HepG2 (cell line): ENCODE results near the gene PLEKHA5. TPM values are rescaled to one million over a fixed set of nuclear protein-coding genes. Genes with fewer than 3 reads are reported as not detected.
A peak's percentile ranks its signal among the peaks of the same experiment; 100 is the strongest.

Source experiments
- ATAC-seq: fragments of 200-7000 bp; cut with Tn5 transposase; 3 replicates; pipeline ENCODE4 v1.9.1; 2020; ENCODE audit warnings: mild to moderate bottlenecking, moderate library complexity
- BruUV-seq: library from RNA; stranded (reverse); fragments of 400-500 nt; replicated peaks from 2 replicates; lab custom pipeline; 2021; lab: Mats Ljungman, UMichigan
- CTCF ChIA-PET: fragments of 300-600 bp; formaldehyde crosslinking; extraction: SDS; loops from one replicate; lab custom pipeline; 2021; ENCODE audit warnings: low total read pairs, inconsistent platforms, low intra/inter-chr PET ratio; lab: Yijun Ruan, JAX
- POLR2A ChIA-PET: fragments of 350-600 bp; sonication (Branson Sonifier 250); formaldehyde crosslinking; loops from one replicate; lab custom pipeline; 2020; ENCODE audit warnings: antibody characterized with exemption, inconsistent platforms; lab: Yijun Ruan, JAX
- DNase-seq: peaks from one replicate; pipeline ENCODE4 v3.0.0-alpha.2; 2015; ENCODE audit warnings: low spot score
- FAIRE-seq: peaks from 3 replicates; lab custom pipeline; 2011; peaks lifted over from hg19 to GRCh38; lab: Jason Lieb, UNC
- H2AFZ ChIP-seq: one replicate; pipeline ENCODE4 v1.6.1; 2011; ENCODE audit warnings: low read length, inconsistent platforms
- H3K27ac ChIP-seq: fragments of 300-600 bp; 3 replicates; pipeline ENCODE4 v1.8.0; 2011; ENCODE audit warnings: mixed run types, mild to moderate bottlenecking, mixed read lengths, low read length, inconsistent platforms; ENCODE audit not compliant: insufficient read depth; ENCODE audit errors: extremely low read length
- H3K27me3 ChIP-seq, 2 experiments: fragments of 200-600 bp in 1 of 2; 2 replicates in 1 of 2; 3 replicates in 1 of 2; pipeline versions ENCODE4 v1.6.0 to v1.8.0; 2011; ENCODE audit warnings: low read length in 2 of 2, mild to moderate bottlenecking in 2 of 2, moderate library complexity in 2 of 2, inconsistent platforms in 1 of 2; ENCODE audit not compliant: insufficient read depth in 2 of 2, control insufficient read depth in 1 of 2
- H3K36me3 ChIP-seq, 2 experiments: fragments of 200-600 bp in 1 of 2; replicated peaks in 1 of 2; 2 replicates in 1 of 2; 3 replicates in 1 of 2; pipeline versions ENCODE4 v1.5.1 to v1.8.0; 2011; ENCODE audit warnings: low read length in 2 of 2, inconsistent platforms in 1 of 2; ENCODE audit not compliant: insufficient read depth in 2 of 2, control insufficient read depth in 1 of 2
- H3K4me1 ChIP-seq: 2 replicates; pipeline ENCODE4 v1.5.1; 2012; ENCODE audit warnings: low read length, inconsistent platforms; ENCODE audit not compliant: insufficient read depth
- H3K4me2 ChIP-seq: 2 replicates; pipeline ENCODE4 v1.6.0; 2011; ENCODE audit warnings: low read depth, low read length, inconsistent platforms
- H3K4me3 ChIP-seq, 3 experiments: fragments of 200-600 bp in 1 of 3; sonication (generic), shearing (Covaris generic) in 1 of 3; replicated peaks in 1 of 3; 2 replicates each; pipeline ENCODE4 v1.5.1; 2011 to 2016; ENCODE audit warnings: low read length in 3 of 3, inconsistent platforms in 2 of 3, low read depth in 2 of 3, mild to moderate bottlenecking in 2 of 3, control low read depth in 1 of 3, mixed read lengths in 1 of 3; ENCODE audit not compliant: insufficient read depth in 1 of 3
- H3K79me2 ChIP-seq: one replicate; pipeline ENCODE4 v1.6.1; 2011; ENCODE audit warnings: low read length, inconsistent platforms; ENCODE audit not compliant: insufficient read depth
- H3K9ac ChIP-seq: 2 replicates; pipeline ENCODE4 v1.6.0; 2011; ENCODE audit warnings: mild to moderate bottlenecking, low read depth, low read length, inconsistent platforms; ENCODE audit not compliant: insufficient read depth
- H3K9me3 ChIP-seq: 2 replicates; pipeline ENCODE4 v1.5.1; 2012; ENCODE audit warnings: mild to moderate bottlenecking, low read length
- H4K20me1 ChIP-seq: 2 replicates; pipeline ENCODE4 v1.6.0; 2011; ENCODE audit warnings: inconsistent platforms, mild to moderate bottlenecking, low read length, moderate library complexity; ENCODE audit not compliant: insufficient read depth
- HES4 ChIP-seq: sonication (generic); formaldehyde crosslinking; IDR thresholded peaks from 2 replicates; pipeline ENCODE4 v1.9.0; 2021; ENCODE audit warnings: mild to moderate bottlenecking, missing genetic modification reagents, borderline replicate concordance
- HNF4G ChIP-seq, 2 experiments: sonication (generic) in 1 of 2; formaldehyde crosslinking in 1 of 2; IDR thresholded peaks; 2 replicates each; pipeline versions ENCODE4 v1.4.0 to v1.6.1; 2011 to 2020; ENCODE audit warnings: borderline replicate concordance in 2 of 2, low read depth in 2 of 2, mild to moderate bottlenecking in 2 of 2, low read length in 1 of 2, missing genetic modification reagents in 1 of 2, moderate library complexity in 1 of 2
- PHF21A ChIP-seq: sonication (generic); formaldehyde crosslinking; IDR thresholded peaks from 2 replicates; pipeline ENCODE4 v1.5.0; 2020; ENCODE audit warnings: mild to moderate bottlenecking, missing genetic modification reagents
- SP4 ChIP-seq: sonication (generic); formaldehyde crosslinking; IDR thresholded peaks from 2 replicates; pipeline ENCODE4 v1.8.1; 2023; ENCODE audit warnings: mild to moderate bottlenecking, missing genetic modification reagents
- TAF1 ChIP-seq: sonication (generic); formaldehyde crosslinking; IDR thresholded peaks from 2 replicates; pipeline ENCODE4 v1.4.0; 2020; ENCODE audit warnings: missing genetic modification reagents
- TCF7 ChIP-seq: sonication (generic); IDR thresholded peaks from 2 replicates; pipeline ENCODE4 v1.6.1; 2016; ENCODE audit warnings: antibody characterized with exemption, low read depth
- XBP1 ChIP-seq: sonication (generic); formaldehyde crosslinking; IDR thresholded peaks from 2 replicates; pipeline ENCODE4 v1.5.0; 2020; ENCODE audit warnings: missing genetic modification reagents
- ZBTB8A ChIP-seq: sonication (generic); formaldehyde crosslinking; IDR thresholded peaks from 2 replicates; pipeline ENCODE4 v1.4.0; 2020; ENCODE audit warnings: mild to moderate bottlenecking, low read depth, missing genetic modification reagents, borderline replicate concordance
- ZFP62 ChIP-seq: sonication (generic); formaldehyde crosslinking; IDR thresholded peaks from 2 replicates; pipeline ENCODE4 v1.4.0; 2020; ENCODE audit warnings: missing genetic modification reagents
- ZNF530 ChIP-seq: sonication (generic); formaldehyde crosslinking; IDR thresholded peaks from 2 replicates; pipeline ENCODE4 v1.5.0; 2020; ENCODE audit warnings: low read depth, mild to moderate bottlenecking, missing genetic modification reagents
- ZNF713 ChIP-seq: sonication (generic); formaldehyde crosslinking; IDR thresholded peaks from 2 replicates; pipeline ENCODE4 v1.4.0; 2020; ENCODE audit warnings: mild to moderate bottlenecking, missing genetic modification reagents
- ZNF816 ChIP-seq: sonication (generic); formaldehyde crosslinking; IDR thresholded peaks from 2 replicates; pipeline ENCODE4 v1.8.0; 2022; ENCODE audit warnings: missing genetic modification reagents, mild to moderate bottlenecking, borderline replicate concordance
- WGBS: methylation state at CpG from one replicate; pipeline ENCODE4 v1.1.6; 2017; ENCODE audit warnings: low lambda C conversion rate; 5-methylcytosine and 5-hydroxymethylcytosine counted together
- in situ Hi-C: cut with HindIII; loops from 2 replicates; pipeline ENCODE4 v1.10.0; 2017; ENCODE audit warnings: low pct_unique_long_range_greater_than_20kb; ENCODE audit not compliant: extremely low pct_ligation_motif_present
- intact Hi-C: fragments of 100-400 bp; cut with micrococcal nuclease; formaldehyde crosslinking; loops from one replicate; pipeline ENCODE4 v1.10.0; 2022; ENCODE audit not compliant: unreplicated experiment
- polyA plus RNA-seq, 8 experiments: library from polyadenylated mRNA; depleted of rRNA in 3 of 8; stranded (reverse) in 7 of 8; unstranded in 1 of 8; fragments of >200 nt; fragmentation: Illumina TruSeq in 4 of 8; extraction: Trizol in 4 of 8; gene quantifications; 2 replicates each; pipeline versions ENCODE4 v1.2.1 to v1.2.3, GENCODE V29; 2011 to 2016; ENCODE audit warnings: low read depth in 4 of 8, missing spikeins in 1 of 8, mixed read lengths in 1 of 8; ENCODE audit not compliant: insufficient read depth in 1 of 8
- total RNA-seq, 5 experiments: library from RNA; depleted of rRNA; stranded (reverse); fragments of >200 nt; fragmentation: Illumina TruSeq; extraction: Trizol; gene quantifications; 2 replicates each; pipeline ENCODE4 v1.2.3, GENCODE V29; 2016; ENCODE audit warnings: low read depth in 1 of 5
- TF ChIP-seq, protein P1 (sequence below): sonication (generic); formaldehyde crosslinking; IDR thresholded peaks from 2 replicates; pipeline ENCODE4 v1.5.0; 2020; ENCODE audit warnings: mild to moderate bottlenecking, missing genetic modification reagents, moderate library complexity
- TF ChIP-seq, protein P2 (sequence below): sonication (generic); formaldehyde crosslinking; IDR thresholded peaks from 2 replicates; pipeline ENCODE4 v1.8.0; 2022; ENCODE audit warnings: low read depth, missing genetic modification reagents

Gene PLEKHA5
- total and polyA plus RNA-seq, 2 of the 13 experiments (the other 11 are each of a cell fraction or from before 2014, with no cell fraction given): 4.2 to 15.4 TPM

DNA sequence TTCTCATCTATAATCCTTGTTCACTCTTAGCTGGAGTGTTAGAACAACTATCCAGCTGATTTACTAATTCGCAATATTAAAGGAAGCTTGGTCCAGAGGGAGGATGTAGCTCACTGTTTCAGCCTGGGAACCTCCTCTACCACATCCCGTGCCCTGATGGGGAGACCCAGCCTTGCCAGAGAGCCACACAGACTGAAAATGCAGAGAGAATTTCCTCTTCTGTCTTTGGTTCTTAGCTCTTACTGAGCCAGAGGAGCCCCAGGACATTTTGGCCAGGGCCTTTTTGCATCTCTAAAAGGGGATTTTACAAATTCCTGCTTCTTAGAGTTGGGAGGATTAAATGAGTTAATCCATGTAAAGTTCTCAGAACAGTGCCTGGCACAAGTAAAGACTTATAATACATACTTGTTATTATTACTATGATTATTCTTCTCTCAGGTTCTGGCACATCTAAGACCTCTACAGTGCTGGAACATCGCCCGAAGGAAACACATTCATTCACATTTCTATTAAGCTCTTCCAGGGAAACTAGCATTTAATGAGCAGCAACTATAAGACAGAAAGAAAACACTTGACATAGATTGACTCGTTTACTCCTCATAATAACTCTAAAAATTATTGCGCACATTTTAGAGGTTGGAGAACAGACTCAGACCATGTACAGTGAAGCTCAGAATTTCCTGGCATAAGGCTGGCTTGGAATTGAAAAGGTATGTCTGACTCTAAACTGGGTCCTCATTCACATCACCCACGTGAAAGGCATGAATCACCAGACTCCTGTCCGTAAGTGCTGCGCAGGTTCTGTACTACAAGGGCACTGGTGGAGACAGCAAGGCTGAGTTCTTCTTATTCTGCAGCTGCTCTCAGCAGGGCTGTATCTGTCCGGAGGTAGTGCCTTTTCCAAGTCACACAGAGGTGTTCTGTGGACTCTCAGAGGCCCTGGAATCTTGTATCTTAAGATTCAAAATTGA, 282.0 kb downstream of the PLEKHA5 start:
- WGBS: 52% methylated on average over 7 of the region's 10 CpGs
- H3K27ac ChIP-seq: no peak overlapping the region
- POLR2A ChIA-PET: interaction anchor here (1.0 kb wide), 1 partner anchor 28 kb away, joined by 3 read pairs; no protein-coding TSS in a partner anchor
- no peaks in the 10 kb centered on the region for H3K9me3 ChIP-seq
- no peaks in the 10 kb centered on the region for H3K36me3 ChIP-seq
- no peak for DNase-seq
- intact Hi-C loops: no loop called here
- H4K20me1 ChIP-seq: no peaks in the 10 kb centered on the region
- no peaks in the 10 kb centered on the region for H3K4me1 ChIP-seq
- H3K27me3 ChIP-seq: no peaks in the 10 kb centered on the region; a peak in 2 of 5 replicates
- BruUV-seq: no TSS peak
- H3K79me2 ChIP-seq: no peaks in the 10 kb centered on the region
- CTCF ChIA-PET: no interaction called here
- FAIRE-seq: no peak
- H3K9ac ChIP-seq: no peak overlapping the region
- no peak overlapping the region for H2AFZ ChIP-seq
- peak; percentile 36; the same call in 2 of the 3 replicates for ATAC-seq
- no peak for TF ChIP-seq HES4
- H3K4me2 ChIP-seq: no peak overlapping the region
- in situ Hi-C loops: no loop called here
- H3K4me3 ChIP-seq: no peak overlapping the region

DNA sequence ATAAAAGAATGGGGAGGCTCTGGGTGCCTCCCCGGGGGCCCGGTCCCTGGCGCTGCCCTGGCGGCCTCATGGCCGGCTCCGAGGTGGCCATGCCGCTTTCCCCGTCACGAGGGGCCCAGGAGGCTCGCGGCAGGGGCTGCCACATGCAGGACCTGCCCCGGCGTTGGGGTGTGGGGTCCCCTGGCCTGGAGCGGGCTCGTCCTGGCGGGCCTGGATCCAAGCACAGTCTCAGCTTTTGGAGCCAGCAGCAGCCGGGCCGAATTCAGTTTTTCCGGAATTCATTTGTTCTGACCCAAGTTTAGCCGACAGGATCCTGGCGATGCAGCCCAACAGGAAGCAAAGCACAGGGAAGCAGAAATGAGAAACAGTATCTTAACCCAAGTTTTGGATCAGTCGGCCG, 283.3 kb downstream of the PLEKHA5 start:
- POLR2A ChIA-PET: interaction anchor here (1.4 kb wide), 1 partner anchor 10 kb away, joined by 3 read pairs; no protein-coding TSS in a partner anchor
- Histone ChIP-seq H3K36me3 (no peaks in the 10 kb centered on the region), H3K27ac (no peak overlapping the region), H3K4me1 (no peaks in the 10 kb centered on the region), H3K79me2 (no peaks in the 10 kb centered on the region), H4K20me1 (no peaks in the 10 kb centered on the region), H3K9ac (no peak overlapping the region), H3K9me3 (no peaks in the 10 kb centered on the region), H2AFZ (no peak overlapping the region), H3K4me2 (no peak overlapping the region), H3K4me3 (no peak overlapping the region), H3K27me3 (no peaks in the 10 kb centered on the region; a peak in 2 of 5 replicates)
- ATAC-seq: no peak
- no peak for FAIRE-seq
- CTCF ChIA-PET: no interaction called here
- DNase-seq: no peak
- intact Hi-C loops (no loop called here), in situ Hi-C loops (no loop called here)
- no TSS peak for BruUV-seq
- WGBS: 63% methylated on average over 15 of the region's 23 CpGs
- TF ChIP-seq HNF4G (IDR thresholded peaks at IDR 0.05; ENCODE audit: borderline replicate concordance, low read depth, low read length) (no peak), HNF4G (CRISPR knock-in tag; IDR thresholded peaks at IDR 0.05; ENCODE audit: borderline replicate concordance, low read depth) (no peak), SP4 (CRISPR knock-in tag) (no peak), ZBTB8A (CRISPR knock-in tag) (no peak), ZNF530 (CRISPR knock-in tag) (no peak), ZNF816 (CRISPR knock-in tag) (no peak), ZFP62 (CRISPR knock-in tag) (no peak), PHF21A (CRISPR knock-in tag) (no peak), XBP1 (no peak), TAF1 (CRISPR knock-in tag) (no peak), ZNF713 (CRISPR knock-in tag) (no peak), TCF7 (no peak)
- TF ChIP-seq, protein P1, sequence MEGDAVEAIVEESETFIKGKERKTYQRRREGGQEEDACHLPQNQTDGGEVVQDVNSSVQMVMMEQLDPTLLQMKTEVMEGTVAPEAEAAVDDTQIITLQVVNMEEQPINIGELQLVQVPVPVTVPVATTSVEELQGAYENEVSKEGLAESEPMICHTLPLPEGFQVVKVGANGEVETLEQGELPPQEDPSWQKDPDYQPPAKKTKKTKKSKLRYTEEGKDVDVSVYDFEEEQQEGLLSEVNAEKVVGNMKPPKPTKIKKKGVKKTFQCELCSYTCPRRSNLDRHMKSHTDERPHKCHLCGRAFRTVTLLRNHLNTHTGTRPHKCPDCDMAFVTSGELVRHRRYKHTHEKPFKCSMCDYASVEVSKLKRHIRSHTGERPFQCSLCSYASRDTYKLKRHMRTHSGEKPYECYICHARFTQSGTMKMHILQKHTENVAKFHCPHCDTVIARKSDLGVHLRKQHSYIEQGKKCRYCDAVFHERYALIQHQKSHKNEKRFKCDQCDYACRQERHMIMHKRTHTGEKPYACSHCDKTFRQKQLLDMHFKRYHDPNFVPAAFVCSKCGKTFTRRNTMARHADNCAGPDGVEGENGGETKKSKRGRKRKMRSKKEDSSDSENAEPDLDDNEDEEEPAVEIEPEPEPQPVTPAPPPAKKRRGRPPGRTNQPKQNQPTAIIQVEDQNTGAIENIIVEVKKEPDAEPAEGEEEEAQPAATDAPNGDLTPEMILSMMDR: no peak
- TF ChIP-seq, protein P2, sequence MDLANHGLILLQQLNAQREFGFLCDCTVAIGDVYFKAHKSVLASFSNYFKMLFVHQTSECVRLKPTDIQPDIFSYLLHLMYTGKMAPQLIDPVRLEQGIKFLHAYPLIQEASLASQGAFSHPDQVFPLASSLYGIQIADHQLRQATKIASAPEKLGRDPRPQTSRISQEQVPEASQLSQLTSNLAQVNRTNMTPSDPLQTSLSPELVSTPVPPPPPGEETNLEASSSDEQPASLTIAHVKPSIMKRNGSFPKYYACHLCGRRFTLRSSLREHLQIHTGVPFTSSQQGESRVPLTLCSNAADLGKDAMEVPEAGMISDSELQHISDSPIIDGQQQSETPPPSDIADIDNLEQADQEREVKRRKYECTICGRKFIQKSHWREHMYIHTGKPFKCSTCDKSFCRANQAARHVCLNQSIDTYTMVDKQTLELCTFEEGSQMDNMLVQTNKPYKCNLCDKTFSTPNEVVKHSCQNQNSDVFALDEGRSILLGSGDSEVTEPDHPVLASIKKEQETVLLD (CRISPR knock-in tag): no peak
